ENCODE measurements around the gene NPHP4. TPM values are rescaled to one million over a fixed set of nuclear protein-coding genes. Genes with fewer than 3 reads are reported as not detected.

Gene NPHP4
- total and polyA plus RNA-seq, 9 of the 15 experiments (the other 6 are each of a cell fraction or from before 2014, with no cell fraction given) = 0.52 to 26.2 (median 6.7) TPM

GRCh38 chr1:6007318-6008083 lies 15.3 kb upstream of the NPHP4 start (continued):
- TF ChIP-seq ZNF592 (IDR thresholded peaks at IDR 0.05) = no peak
- peak; percentile 67 for TF ChIP-seq CREB3L1 (IDR thresholded peaks at IDR 0.05; ENCODE audit: borderline replicate concordance, low read depth)
- TF ChIP-seq HDAC6 (IDR thresholded peaks at IDR 0.05; ENCODE audit: low read depth, low read length) = peak; percentile 86; the same call in 1 of the 2 replicates
- TF ChIP-seq RB1 (IDR thresholded peaks at IDR 0.05; ENCODE audit: low read depth) = peak; percentile 15; the same call in 1 of the 2 replicates
- TF ChIP-seq TOE1 (IDR thresholded peaks at IDR 0.05; ENCODE audit: borderline replicate concordance) = no peak
- TF ChIP-seq TOE1 (CRISPR knock-in tag; IDR thresholded peaks at IDR 0.05; ENCODE audit: borderline replicate concordance, low read depth) = no peak
- TF ChIP-seq, protein P1, sequence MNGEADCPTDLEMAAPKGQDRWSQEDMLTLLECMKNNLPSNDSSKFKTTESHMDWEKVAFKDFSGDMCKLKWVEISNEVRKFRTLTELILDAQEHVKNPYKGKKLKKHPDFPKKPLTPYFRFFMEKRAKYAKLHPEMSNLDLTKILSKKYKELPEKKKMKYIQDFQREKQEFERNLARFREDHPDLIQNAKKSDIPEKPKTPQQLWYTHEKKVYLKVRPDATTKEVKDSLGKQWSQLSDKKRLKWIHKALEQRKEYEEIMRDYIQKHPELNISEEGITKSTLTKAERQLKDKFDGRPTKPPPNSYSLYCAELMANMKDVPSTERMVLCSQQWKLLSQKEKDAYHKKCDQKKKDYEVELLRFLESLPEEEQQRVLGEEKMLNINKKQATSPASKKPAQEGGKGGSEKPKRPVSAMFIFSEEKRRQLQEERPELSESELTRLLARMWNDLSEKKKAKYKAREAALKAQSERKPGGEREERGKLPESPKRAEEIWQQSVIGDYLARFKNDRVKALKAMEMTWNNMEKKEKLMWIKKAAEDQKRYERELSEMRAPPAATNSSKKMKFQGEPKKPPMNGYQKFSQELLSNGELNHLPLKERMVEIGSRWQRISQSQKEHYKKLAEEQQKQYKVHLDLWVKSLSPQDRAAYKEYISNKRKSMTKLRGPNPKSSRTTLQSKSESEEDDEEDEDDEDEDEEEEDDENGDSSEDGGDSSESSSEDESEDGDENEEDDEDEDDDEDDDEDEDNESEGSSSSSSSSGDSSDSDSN (IDR thresholded peaks at IDR 0.05; ENCODE audit: borderline replicate concordance in 1 of 2, low read depth in 2 of 2, low read length in 2 of 2) = 0 out of 4 replicates have a peak, but pooled peaks have one; percentile 9 to 62
- TF ChIP-seq NCOA1 (IDR thresholded peaks at IDR 0.05; ENCODE audit: low read depth) = no peak
- TF ChIP-seq ERF (CRISPR knock-in tag; IDR thresholded peaks at IDR 0.05) = no peak
- TF ChIP-seq, protein P2, sequence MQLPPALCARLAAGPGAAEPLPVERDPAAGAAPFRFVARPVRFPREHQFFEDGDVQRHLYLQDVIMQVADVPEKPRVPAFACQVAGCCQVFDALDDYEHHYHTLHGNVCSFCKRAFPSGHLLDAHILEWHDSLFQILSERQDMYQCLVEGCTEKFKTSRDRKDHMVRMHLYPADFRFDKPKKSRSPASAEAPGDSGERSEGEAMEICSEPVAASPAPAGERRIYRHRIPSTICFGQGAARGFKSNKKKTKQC (CRISPR knock-in tag; IDR thresholded peaks at IDR 0.05) = no peak
